Measurements from ENCODE around the gene MINAR2.

MINAR2 gene

DNA sequence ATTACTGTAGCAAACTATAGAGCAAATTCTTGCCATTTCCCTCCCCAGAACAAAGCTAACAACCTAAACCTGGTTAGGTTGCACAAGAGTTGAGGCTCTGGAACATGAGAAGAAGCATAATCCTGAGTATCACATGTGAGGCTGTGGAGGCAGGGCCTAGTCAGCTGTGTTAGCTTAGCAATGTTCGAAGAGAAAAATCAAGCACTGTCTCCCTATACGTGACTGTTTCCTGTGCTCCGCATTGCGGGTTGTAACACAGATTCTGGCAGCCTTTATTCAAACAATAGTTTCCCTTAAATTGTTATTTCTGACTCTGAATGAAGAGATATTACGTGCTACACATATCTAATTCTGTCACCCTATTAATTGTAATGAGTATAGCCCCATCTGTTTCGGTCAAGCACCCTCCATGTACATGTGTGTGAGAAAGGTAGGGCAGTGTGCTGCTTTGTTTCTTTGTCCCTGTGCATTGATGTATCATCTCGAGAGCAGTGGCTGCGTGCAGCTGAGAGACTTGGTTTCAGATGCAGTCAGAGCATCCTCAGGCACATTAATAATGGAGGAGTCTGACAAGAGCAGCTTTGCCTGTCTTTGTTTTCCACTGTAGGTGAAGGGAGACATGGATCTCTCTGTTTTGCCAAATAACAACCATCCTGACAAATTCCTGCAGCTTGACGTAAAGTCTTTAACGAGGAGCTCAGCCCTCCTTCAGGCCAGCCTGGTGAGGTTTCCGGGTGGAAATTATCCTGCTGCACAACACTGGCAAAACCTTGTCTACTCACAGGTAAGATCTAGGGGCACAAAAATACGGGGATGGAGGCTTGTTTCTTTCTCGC, at the start of gene MINAR2:
Gene MINAR2, plus strand, starts transcription at position 523 of the 836 bp plus-strand sequence. Its CDS starts 97 bp downstream, at position 620.
- H3K4me2 ChIP-seq = no peak within 1 kb of the TSS
- no peaks in the 10 kb centered on the region for H3K79me2 ChIP-seq (ENCODE audit: insufficient read depth, low read depth)
- H3K27me3 ChIP-seq (ENCODE audit: insufficient read depth, low read depth) = no peaks in the 10 kb centered on the region
- no peaks in the 10 kb centered on the region for H3K36me3 ChIP-seq (ENCODE audit: insufficient read depth)
- no peak within 1 kb of the TSS for H3K27ac ChIP-seq
- H3K4me1 ChIP-seq (ENCODE audit: low read depth, poor library complexity, severe bottlenecking) = no peaks in the 10 kb centered on the region
- H3K4me3 ChIP-seq (IDR thresholded peaks at IDR 0.05; ENCODE audit: insufficient read depth, low read depth, low read length) = no peak within 1 kb of the TSS
- no peak for TF ChIP-seq CTCF (conservative IDR thresholded peaks at IDR 0.05; ENCODE audit: low read depth, low read length)
- no peaks in the 10 kb centered on the region for H4K20me1 ChIP-seq (ENCODE audit: insufficient read depth)
- no peak within 1 kb of the TSS for H2AFZ ChIP-seq (ENCODE audit: low read depth)
- H3K9ac ChIP-seq = no peak within 1 kb of the TSS

GRCh38 chr5:129698661-129699060, 49.2 kb upstream of the MINAR2 start:
- Histone ChIP-seq H3K9ac (no peak overlapping the region), H3K4me1 (ENCODE audit: low read depth, poor library complexity, severe bottlenecking) (no peaks in the 10 kb centered on the region), H2AFZ (ENCODE audit: low read depth) (no peak overlapping the region), H4K20me1 (ENCODE audit: insufficient read depth) (no peaks in the 10 kb centered on the region), H3K4me2 (no peak overlapping the region), H3K27ac (no peak overlapping the region), H3K36me3 (ENCODE audit: insufficient read depth) (no peaks in the 10 kb centered on the region), H3K4me3 (IDR thresholded peaks at IDR 0.05; ENCODE audit: insufficient read depth, low read depth, low read length) (no peak overlapping the region), H3K27me3 (ENCODE audit: insufficient read depth, low read depth) (no peaks in the 10 kb centered on the region), H3K79me2 (ENCODE audit: insufficient read depth, low read depth) (no peaks in the 10 kb centered on the region)
- TF ChIP-seq CTCF (conservative IDR thresholded peaks at IDR 0.05; ENCODE audit: low read depth, low read length) = no peak

DNA sequence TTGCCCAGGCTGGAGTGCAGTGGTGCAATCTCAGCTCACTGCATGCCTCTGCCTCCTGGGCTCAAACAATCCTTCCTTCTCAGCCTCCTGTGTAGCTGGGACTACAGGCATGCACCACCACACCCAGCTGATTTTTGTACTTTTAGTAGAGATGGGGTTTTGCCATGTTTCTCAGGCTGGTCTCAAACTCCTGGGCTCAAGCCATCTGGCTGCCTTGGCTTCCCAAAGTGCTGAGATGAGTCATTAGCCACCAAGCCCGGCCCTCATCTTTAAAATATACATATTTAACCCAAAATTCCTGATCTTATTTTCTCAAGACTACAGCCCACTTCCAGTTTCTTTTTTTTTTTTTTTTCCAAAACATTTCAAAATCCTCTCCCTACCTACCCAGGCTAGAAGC, 31.7 kb upstream of the MINAR2 start:
- H3K36me3 ChIP-seq (ENCODE audit: insufficient read depth) = no peaks in the 10 kb centered on the region
- H3K4me3 ChIP-seq (IDR thresholded peaks at IDR 0.05; ENCODE audit: insufficient read depth, low read depth, low read length) = no peak overlapping the region
- H3K79me2 ChIP-seq (ENCODE audit: insufficient read depth, low read depth) = no peaks in the 10 kb centered on the region
- H4K20me1 ChIP-seq (ENCODE audit: insufficient read depth) = no peaks in the 10 kb centered on the region
- TF ChIP-seq CTCF (conservative IDR thresholded peaks at IDR 0.05; ENCODE audit: low read depth, low read length) = no peak
- no peaks in the 10 kb centered on the region for H3K27me3 ChIP-seq (ENCODE audit: insufficient read depth, low read depth)
- no peak overlapping the region for H2AFZ ChIP-seq (ENCODE audit: low read depth)
- H3K4me1 ChIP-seq (ENCODE audit: low read depth, poor library complexity, severe bottlenecking) = no peaks in the 10 kb centered on the region
- no peak overlapping the region for H3K4me2 ChIP-seq
- H3K9ac ChIP-seq = no peak overlapping the region
- no peak overlapping the region for H3K27ac ChIP-seq

DNA sequence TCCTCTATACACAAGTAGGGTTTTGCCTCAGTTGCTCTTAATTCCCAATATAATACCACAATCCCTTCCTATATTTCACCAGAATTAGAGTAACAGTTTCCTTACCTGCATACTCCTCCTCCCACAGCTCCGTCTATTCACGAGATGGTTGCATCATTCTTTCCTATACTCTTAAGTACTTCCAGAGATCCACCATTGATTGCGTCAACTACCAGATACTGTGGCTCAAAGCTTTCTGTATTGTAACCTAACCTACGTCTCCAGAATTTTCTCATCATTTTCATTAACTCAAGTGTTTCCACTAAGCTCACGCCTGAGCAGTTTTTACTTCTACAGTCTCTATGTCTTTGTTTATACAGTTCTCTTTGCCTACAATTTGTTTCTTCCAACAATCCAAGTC, 31.2 kb upstream of the MINAR2 start:
- no peaks in the 10 kb centered on the region for H3K27me3 ChIP-seq (ENCODE audit: insufficient read depth, low read depth)
- no peaks in the 10 kb centered on the region for H3K79me2 ChIP-seq (ENCODE audit: insufficient read depth, low read depth)
- H3K9ac ChIP-seq = no peak overlapping the region
- no peak overlapping the region for H3K4me2 ChIP-seq
- H3K4me1 ChIP-seq (ENCODE audit: low read depth, poor library complexity, severe bottlenecking) = no peaks in the 10 kb centered on the region
- no peak overlapping the region for H3K27ac ChIP-seq
- H2AFZ ChIP-seq (ENCODE audit: low read depth) = no peak overlapping the region
- no peak for TF ChIP-seq CTCF (conservative IDR thresholded peaks at IDR 0.05; ENCODE audit: low read depth, low read length)
- H4K20me1 ChIP-seq (ENCODE audit: insufficient read depth) = no peaks in the 10 kb centered on the region
- no peaks in the 10 kb centered on the region for H3K36me3 ChIP-seq (ENCODE audit: insufficient read depth)
- no peak overlapping the region for H3K4me3 ChIP-seq (IDR thresholded peaks at IDR 0.05; ENCODE audit: insufficient read depth, low read depth, low read length)

Data from KMS-11 (cell line).